HG03442 (cell line): Measurements from ENCODE around the gene LMO7.
"Not testable (repeated sequence)": the region's sequence is repeated elsewhere in the genome, so short reads cannot be mapped to it uniquely, and the experiment has no call there.

Source experiments
- ATAC-seq: cut with Tn5 transposase; IDR thresholded peaks from one replicate; pipeline ENCODE4 v1.9.1; 2021; ENCODE audit warnings: mild to moderate bottlenecking, moderate library complexity; ENCODE audit not compliant: unreplicated experiment

The LMO7 gene

DNA sequence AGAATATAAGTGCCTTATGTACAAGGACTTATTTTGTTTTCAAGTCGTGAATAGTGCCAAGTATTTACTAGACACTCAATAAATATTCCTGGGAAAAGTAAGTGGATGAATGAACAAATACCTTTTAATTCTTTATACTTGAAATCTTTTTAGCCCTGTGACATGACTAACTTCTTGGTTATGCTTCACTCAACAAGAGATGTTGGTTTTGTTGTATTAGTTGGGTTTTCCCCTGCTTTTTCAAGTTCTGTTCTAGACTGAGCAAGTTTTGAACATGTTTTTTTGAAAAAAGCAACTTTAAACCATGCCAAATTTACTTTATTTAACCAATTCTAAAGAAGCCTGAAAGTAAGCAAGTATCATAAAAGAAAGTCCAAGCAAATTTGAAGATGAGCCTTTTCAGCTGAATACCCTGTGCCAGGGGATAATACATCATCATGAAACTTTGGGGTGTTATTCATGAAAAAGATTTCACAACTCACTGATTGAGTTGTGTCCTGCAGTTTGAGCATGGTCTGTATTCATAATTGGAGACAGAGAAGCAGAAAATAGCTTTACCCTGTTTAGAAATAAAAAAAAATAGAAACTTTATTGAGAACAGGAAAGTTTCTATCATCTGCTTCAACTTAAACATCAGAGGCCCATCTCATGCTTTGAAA lies 11.1 kb downstream of the LMO7 start:
- peak; percentile 81 for ATAC-seq

DNA sequence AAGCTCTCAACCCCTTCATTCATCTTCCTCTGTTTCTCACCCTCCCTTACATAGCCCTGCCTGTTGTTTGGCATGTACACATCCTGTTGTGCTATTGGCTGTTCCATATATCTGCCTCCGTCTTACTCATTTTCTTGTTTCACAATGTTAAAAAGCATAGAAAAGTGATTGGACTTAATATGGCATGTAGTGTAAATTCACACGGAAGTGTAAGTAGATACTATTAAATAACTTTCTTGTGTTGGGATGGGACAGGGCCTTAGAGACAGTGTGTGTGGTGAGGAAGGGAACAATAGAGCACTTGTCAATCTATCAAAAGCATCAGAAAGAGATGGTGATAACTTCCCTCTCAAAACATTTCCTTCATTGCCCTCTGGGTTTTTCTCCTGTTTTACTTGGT lies 12.3 kb downstream of the LMO7 start:
- ATAC-seq = no peak

DNA sequence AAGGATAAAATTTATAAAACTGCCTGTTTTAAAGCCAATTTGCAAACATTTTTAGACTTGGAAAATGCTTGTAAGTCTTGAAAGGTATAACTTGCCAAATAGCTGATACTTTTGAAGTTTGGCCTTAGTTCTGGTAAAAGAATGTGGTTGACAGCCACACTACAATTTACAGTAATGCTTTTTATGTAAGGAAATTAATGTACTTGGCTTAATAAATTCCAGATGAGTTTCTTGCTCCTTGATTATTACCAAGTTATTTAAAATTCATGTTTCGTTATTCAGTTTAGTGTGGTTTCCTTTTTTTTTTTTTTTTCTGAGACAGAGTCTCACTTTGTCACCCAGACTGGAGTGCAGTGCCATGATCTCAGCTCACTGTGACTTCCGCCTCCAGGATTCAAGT lies 14.9 kb downstream of the LMO7 start:
- ATAC-seq = no peak

DNA sequence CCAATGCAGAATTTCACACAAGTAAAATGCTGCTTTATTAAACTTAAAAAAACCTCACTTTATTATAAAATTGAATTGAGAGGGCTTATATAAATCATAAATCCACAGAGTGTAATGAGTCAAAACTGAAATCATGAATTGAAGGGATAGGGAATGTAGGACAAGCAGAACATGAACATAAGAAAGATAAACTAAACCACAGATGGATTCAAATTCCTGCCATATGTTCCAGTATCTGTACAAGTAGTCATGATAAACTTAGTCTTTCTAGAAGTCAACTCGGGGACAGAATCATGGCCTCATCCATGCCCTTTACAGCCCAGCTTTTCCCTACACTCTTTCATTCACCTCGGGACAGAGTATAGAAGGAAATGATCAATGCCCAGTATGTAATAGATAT lies 16.6 kb downstream of the LMO7 start:
- no peak for ATAC-seq

DNA sequence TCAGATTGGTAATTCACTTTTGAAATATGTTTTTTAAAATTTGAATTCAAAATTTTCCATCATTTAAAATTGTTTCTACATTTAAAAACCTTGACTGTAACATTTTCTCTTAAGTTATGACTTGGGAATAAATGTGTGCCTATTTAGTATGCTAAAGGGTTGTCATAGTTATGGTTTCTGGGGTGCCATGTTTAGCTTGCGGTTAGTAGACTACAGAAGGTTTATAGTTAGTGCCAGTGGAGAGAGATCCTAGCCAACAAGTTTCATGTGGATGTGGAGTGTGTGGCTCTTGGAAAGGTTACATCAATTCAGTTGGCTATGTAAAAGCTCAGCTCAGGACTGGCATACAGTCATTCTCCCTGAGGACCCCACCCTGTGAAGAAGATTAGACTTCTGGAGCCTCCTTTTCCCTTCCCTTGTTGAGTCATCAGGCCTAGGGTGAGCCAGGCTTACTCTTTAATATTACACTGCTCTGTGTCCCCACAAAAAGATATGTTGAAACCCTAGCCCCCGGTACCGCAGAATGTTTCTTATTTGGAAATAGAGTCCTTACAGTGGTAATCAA lies 20.4 kb downstream of the LMO7 start:
- ATAC-seq = no peak

DNA sequence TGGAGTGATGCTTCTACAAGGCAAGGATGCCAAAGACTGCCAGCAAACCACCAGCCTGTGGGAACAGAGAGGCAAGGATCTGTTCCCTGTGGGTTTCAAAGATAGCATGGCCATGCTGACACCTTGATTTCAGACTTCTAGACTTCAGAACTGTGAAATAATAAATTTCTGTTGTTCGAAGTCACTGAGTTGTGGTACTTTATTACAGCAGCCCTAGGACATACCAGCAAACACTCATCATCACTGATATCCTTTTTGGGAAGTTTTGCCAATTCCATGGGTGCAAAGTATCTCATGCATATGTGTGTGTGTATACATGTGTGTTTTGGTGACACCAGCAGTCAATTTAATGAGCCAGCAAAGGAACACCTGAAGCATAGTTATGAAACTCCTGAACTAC lies 21.0 kb downstream of the LMO7 start:
- ATAC-seq = no peak

DNA sequence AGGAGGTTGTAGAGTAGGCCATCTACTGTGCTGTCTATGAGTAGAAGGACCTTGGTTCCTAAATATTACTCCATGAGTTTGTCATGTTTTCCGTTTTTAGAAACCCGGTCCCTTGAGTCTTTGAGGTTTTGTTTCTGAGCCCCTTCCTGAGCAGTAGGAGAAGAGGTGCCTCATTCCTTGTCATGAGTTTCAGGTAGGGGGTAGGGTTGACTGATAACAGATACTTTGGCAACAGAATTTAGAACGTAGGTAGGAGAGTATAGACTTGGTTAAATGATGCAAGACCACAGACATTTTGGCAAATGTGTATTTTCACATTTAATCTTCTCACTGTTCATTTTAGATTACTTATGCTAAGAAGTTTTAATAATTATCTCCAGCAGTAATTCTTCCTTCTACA lies 24.6 kb downstream of the LMO7 start:
- ATAC-seq = peak; percentile 68

DNA sequence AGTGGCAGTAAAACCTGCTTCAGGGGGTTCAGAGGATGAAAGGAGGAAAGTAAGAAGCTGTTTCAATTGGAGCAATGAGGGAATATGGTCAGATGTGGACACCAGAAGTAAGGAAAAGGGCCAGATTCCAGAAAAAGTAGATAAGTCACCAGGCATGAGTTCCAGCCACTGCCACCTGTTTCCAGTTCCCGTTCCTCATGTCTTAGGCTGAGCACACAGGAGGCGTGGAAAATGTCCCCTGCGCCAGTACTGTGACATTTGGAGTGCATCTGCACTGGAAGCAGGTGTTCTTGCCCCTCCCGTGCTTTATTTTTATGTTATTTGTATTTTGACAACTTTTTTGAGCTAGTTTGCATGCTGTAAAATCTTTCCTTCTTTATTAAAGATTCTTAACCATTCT lies 25.3 kb downstream of the LMO7 start:
- no peak for ATAC-seq

DNA sequence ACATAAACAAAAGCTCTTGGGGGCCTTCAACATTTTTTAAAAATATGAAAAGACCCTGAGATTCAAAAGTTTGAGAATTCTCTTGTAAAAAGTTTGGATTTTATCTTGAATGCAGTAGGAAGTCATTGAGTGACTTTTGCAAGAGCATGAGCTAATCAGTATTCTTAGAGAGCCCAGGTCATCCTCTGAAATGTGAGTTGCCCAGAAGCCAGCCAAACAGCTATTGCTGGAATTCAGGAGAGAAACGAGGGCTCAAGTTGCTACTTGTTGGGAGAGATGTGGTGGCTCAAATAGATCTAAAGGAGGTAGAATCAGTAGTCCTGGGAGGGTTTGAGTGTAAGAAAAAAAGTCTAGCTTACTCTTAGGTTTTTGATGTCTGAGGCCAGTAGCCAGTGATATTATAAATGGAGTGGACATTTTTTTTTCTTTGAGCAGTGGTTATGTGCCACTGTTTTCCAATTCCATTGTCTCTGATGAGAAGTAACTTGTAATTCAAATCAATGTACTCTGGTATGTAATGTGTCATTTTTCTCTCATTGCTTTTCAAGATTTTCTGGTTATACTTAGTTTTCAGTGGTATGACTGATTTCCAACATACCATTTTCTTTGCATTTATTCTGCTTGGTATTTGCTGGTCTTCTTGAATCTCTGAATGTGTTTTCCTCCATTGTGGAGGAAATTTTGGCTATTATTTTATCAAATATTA lies 30.7 kb downstream of the LMO7 start:
- no peak for ATAC-seq

DNA sequence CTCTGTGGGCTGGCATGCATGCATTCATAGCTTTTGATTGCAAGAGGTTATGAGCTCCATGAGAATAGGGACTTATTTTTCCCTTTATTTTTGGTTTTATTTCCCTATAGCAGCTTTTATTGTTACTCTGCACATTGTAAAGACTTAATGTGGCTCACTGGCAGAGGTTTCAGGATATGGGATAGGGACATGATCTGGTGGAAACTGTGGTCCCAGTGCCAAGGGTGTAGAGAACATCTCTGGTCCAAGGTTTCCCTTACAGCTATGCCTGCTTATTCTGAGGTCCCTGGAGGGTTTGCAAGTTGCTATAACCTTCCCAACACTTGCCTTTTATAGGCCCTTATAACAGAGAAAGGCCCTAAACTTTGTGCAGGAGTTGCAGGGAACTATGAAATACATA lies 33.6 kb downstream of the LMO7 start:
- no peak for ATAC-seq

DNA sequence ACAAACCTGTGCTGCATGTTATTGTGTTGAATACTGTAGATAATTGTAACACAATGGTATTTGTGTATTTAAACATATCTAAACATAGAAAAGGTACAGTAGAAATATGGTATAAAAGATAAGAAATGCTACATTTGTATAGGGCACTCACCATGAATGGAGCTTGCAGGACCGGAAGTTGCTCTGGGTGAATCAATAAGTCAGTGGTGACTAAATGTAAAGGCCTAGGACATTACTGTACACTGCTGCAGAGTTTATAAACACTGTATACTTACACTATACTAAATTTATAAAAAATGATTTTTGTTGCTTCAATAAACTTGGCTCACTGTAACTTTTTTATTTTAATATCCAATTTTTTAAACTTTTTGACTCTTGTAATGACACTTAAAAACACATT lies 34.4 kb downstream of the LMO7 start:
- no peak for ATAC-seq

DNA sequence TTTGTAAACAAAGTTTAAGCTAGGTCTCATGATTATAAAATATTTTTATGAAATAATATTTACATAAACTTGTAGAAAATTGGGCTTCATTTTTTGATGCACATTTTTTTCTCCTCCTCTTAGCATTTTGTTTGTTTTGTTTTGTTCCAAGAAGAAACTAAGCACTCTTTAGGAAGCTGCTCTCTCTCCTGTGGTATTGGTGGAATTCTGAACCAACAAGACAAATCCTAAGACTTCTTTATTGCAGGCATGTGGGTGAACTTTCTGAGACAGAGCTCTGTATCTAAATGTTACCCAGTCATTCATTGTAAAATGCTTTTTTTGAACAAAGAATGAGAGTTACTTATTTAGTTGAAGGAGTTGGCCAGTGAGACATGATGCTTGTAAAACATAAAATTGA lies 39.3 kb downstream of the LMO7 start:
- no peak for ATAC-seq

DNA sequence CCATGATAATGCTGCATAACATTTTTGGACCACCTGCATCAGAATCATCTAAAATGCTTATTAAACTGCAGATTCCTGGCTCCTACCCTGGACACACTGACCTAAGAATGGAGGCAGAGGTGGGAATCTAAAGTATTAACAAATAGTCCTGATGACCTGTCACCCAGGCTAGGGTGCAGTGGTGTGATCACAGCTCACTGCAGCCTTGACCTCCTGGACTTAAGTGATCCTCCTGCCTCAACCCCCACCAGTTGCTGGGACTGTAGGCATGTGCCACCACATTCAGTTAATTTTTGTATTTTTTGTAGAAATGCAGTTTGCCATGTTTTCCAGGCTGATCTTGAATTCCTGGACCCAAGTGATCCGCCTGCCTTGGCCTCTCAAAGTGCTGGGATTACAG lies 43.3 kb downstream of the LMO7 start:
- ATAC-seq = no peak

DNA sequence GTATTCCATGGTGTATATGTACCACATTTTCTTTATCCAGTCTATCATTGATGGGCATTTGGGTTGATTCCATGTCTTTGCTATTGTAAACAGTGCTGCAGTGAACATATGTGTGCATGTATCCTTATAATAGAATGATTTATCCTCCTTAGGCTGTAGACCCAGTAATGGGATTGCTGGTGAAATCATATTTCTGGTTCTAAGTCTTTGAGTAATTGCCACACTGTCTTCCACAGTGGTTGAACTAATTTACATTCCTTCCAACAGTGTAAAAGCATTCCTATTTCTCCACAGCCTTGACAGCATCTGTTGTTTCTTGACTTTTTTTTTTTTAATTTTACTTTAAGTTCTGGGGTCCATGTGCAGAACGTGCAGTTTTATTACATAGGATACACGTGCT lies 44.1 kb downstream of the LMO7 start:
- ATAC-seq = not testable (repeated sequence)

DNA sequence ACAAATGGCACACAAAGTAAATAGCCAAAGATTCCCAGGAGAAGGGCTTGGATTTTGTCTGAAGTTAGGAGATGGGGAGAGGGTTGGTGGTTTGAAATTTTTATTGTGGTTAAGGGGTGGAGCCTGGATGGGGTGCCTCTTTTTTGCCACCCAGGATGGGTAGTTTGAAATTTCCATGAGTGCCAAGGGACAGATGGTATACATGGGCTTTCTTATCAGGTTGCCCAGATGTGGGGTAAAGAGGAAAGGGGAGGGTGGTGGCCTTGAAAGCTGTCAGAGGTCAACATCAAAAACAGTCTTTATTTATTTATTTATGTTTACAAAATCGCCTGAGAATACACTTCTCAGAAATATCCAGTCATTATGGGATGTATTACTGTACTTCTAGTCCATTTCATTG lies 46.2 kb downstream of the LMO7 start:
- no peak for ATAC-seq

DNA sequence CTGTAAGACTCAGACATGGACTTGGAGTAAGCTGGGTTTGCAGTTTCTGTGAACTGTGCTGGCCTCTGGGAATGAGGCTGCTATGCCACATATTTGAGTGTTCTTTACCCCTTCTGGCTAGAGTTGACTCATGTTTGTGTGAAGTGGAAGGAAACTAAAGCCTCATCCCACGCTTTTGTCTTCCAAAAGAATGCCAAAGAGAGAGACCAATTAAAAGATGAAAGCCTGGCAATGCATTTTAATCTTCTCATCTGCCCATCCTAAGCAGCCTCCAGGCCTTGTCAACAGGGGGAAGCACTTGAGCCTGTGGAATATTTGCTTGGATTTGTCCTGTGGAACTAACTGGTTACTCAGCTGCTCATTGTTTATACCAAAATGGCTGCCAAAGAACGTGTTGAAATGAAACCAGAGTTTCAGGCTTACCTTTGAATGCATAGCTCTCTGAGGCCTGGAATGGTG lies 49.1 kb downstream of the LMO7 start:
- ATAC-seq = peak; percentile 67

DNA sequence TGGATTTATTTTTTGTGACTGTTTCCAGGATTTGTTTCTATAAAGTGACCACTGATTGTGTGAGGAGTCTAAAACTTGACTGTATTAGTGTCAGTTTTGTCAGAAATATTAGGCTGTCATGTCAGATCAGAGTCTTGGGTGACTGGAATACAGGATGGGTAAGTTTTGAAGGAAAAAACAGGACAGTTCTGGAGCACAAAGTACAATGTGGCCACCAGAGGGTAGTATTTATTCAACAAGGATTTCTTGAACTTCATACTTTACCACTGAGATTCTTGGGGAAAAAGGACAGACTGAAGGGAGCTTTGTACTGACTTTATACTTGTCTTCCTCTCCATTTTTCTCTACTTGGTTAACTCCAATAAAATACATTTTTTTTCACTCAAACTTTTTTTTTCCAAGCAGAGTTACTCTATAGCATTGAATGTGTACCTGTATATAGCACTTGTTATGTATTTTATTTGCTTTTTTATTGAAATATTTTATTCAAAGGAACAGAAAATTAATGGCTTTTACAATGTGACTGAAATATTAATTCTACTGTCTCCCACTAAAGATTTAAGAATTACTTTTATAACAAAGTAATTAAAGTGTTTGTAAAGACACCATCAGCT lies 51.1 kb downstream of the LMO7 start:
- ATAC-seq = no peak

DNA sequence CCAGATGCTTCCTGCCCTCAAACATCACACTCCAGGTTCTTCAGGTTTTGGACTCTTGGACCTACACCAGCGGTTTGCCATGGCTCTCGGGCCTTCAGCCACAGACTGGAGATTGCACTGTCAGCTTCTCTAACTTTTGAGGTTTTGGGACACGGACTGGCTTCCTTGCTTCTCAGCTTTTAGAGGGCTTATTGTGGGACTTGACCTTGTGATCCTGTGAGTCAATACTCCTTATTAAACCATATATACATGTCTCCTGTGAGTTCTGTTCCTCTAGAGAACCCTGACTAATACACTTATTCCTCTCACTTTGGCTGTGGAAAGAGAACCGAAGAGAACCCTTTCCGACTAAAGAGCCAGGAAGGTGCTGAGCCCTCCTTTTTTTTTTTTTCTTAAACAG lies 53.6 kb downstream of the LMO7 start:
- no peak for ATAC-seq

DNA sequence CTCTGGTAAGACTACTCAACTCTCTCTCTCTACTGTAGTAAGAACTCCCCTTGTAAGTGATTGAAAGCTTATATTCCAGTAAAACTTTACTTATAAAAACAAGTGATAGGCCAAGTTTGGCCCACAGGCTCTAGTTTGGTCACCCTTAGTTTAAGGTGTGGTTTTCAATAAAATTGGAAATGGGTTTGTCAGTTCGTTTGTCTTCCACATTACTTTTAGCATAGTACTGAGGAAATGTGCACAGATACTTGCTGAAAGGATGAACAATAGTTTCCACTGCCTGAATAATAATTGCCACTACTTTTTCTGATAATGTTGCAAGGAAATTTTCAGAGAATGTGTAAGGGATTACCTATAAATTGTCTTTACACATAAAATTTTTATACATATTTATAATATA lies 54.5 kb downstream of the LMO7 start:
- no peak for ATAC-seq

DNA sequence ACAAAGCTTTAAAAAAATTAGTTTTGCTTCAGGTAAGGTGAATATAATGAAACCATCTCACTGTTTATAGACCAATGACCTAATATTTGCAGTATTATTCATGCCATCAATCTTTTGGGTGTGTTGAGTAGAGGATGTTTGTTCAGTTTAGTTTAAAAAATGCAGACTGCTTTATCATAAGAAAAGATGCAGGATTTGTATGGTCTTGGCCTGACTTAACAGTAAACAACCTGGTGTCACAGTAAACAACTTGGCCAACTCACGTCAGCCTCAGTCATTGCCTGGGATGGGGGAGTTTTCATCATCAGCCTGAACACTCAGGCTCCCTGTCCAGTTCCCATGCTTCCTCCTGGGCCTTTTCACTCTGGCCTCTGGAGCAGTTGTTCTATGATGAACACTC lies 55.1 kb downstream of the LMO7 start:
- ATAC-seq = no peak

DNA sequence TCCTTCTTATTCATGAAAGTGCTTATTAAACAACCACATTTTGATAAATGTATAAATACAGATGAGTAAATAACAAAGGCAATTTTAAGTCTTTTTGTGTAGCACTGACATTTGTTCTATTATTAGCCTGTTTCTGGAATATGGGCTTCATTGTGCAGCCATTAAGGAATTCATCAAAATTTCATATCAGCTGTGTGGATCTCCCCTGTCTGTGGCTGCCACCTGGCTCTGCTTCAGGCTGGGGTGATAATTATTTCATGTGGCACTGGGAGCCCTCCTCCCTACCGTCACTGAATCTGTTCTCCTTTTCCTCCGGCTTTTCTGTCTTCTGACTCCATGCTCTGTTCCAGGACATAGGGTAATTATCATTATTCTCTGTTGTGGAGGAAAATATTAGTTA lies 57.1 kb downstream of the LMO7 start:
- ATAC-seq = no peak

DNA sequence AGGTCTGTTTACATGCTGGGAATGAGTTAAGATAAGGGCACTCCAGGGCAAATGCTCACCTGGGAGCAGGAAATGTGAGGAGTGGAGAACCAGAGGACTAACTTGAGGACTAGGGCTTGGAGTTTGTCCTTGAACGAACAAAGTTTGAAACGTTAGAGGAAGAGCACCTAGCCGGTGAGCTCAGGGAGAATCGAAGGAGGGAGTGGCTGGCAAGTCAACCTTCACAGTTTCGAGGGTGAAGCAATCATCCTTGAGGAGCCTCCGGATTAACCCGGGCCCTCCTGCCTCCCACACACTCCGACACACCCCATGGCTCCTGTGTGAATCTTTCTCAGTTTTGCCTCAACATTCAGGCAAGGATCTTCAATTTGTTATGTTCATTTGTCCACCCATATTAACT lies 58.6 kb downstream of the LMO7 start:
- no peak for ATAC-seq
